K562 (cell line): ENCODE results near the gene TJP2. TPM values are rescaled to one million over a fixed set of nuclear protein-coding genes. Genes with fewer than 3 reads are reported as not detected.
A peak's percentile ranks its signal among the peaks of the same experiment; 100 is the strongest.

Source experiments
- CEBPZ ChIP-seq: fragments of 150-350 bp; IDR thresholded peaks from 2 replicates; pipeline ENCODE4 v1.6.1; 2014; ENCODE audit warnings: low read depth, mild to moderate bottlenecking, low read length, borderline replicate concordance
- E2F4 ChIP-seq: sonication (generic); formaldehyde crosslinking; IDR thresholded peaks from 2 replicates; pipeline ENCODE4 v1.8.0; 2022; ENCODE audit warnings: mild to moderate bottlenecking, low read depth, missing genetic modification reagents
- FOXJ3 ChIP-seq: sonication (generic); formaldehyde crosslinking; IDR thresholded peaks from 2 replicates; pipeline ENCODE4 v1.4.0; 2020; ENCODE audit warnings: mild to moderate bottlenecking, missing genetic modification reagents
- IFI16 ChIP-seq: fragments of 250-450 bp; sonication (Bioruptor Pico); IDR thresholded peaks from 2 replicates; pipeline ENCODE4 v2.1.2; 2022; ENCODE audit warnings: mild to moderate bottlenecking, inconsistent platforms
- MYNN ChIP-seq, 2 experiments: sonication (generic); formaldehyde crosslinking in 1 of 2; IDR thresholded peaks; 2 replicates each; pipeline versions ENCODE4 v1.5.0 to v1.6.1; 2016 to 2020; ENCODE audit warnings: antibody characterized with exemption in 1 of 2, missing genetic modification reagents in 1 of 2
- PPARD ChIP-seq: fragments of 250-450 bp; sonication (Bioruptor Pico); IDR thresholded peaks from 2 replicates; pipeline ENCODE4 v1.8.0; 2022; ENCODE audit warnings: inconsistent platforms, mild to moderate bottlenecking, moderate library complexity
- RBM25 ChIP-seq: fragments of 200-400 bp; formaldehyde crosslinking; IDR thresholded peaks from 2 replicates; pipeline ENCODE4 v1.6.1; 2018; ENCODE audit warnings: low read length, low read depth, moderate library complexity; ENCODE audit not compliant: severe bottlenecking
- SNIP1 ChIP-seq: fragments of 450-650 bp; IDR thresholded peaks from 2 replicates; pipeline ENCODE4 v1.7.1; 2017; ENCODE audit warnings: low read depth, mild to moderate bottlenecking
- SUPT5H ChIP-seq: fragments of 450-650 bp; IDR thresholded peaks from 2 replicates; pipeline ENCODE4 v1.6.1; 2016
- TSC22D4 ChIP-seq: fragments of 450-650 bp; IDR thresholded peaks from 2 replicates; pipeline ENCODE4 v1.6.1; 2016; ENCODE audit warnings: missing genetic modification characterization, missing biosample characterization, control low read depth
- ZBED1 ChIP-seq: IDR thresholded peaks from 2 replicates; pipeline ENCODE4 v1.6.1; 2014
- ZBTB7A ChIP-seq: IDR thresholded peaks from 2 replicates; pipeline ENCODE4 v1.6.1; 2011; ENCODE audit warnings: low read depth, mild to moderate bottlenecking, low read length, moderate library complexity, borderline replicate concordance; ENCODE audit not compliant: control insufficient read depth
- ZNF766 ChIP-seq: fragments of 200-800 bp; sonication (Bioruptor generic); conservative IDR thresholded peaks from 2 replicates; pipeline ENCODE4 v1.6.1; 2016; ENCODE audit warnings: missing genetic modification characterization, missing compliant biosample characterization
- ZSCAN32 ChIP-seq: fragments of 450-650 bp; formaldehyde crosslinking; IDR thresholded peaks from 2 replicates; pipeline ENCODE4 v1.4.0; 2020; ENCODE audit warnings: mild to moderate bottlenecking, moderate library complexity
- polyA plus RNA-seq, 8 experiments: library from polyadenylated mRNA; depleted of rRNA in 4 of 8; stranded (reverse) in 5 of 8; unstranded in 3 of 8; fragments of >200 nt; fragmentation: Nextera tagmentation in 2 of 8; fragmentation: Illumina TruSeq in 1 of 8; extraction: Ambion mirVana in 2 of 8; extraction: Trizol in 1 of 8; gene quantifications; 2 replicates each; pipeline versions ENCODE4 v1.2.1 to v1.2.3, GENCODE V29; 2011 to 2014; ENCODE audit warnings: inconsistent platforms in 1 of 8, missing spikeins in 1 of 8
- total RNA-seq, 7 experiments: library from RNA; depleted of rRNA in 6 of 7; stranded (reverse); fragments of >200 nt in 6 of 7; fragmentation: Illumina TruSeq in 2 of 7; extraction: Trizol in 2 of 7; gene quantifications; 2 replicates each; pipeline versions ENCODE4 v1.2.1 to v1.2.3, GENCODE V29; 2011 to 2021; ENCODE audit warnings: low replicate concordance in 1 of 7
- TF ChIP-seq, protein P1 (sequence below): fragments of 250-450 bp; sonication (Bioruptor Pico); IDR thresholded peaks from 2 replicates; pipeline ENCODE4 v1.4.0; 2020

TJP2 gene
- total and polyA plus RNA-seq, 9 of the 15 experiments (the other 6 are each of a cell fraction or from before 2014, with no cell fraction given): 4.0 to 24.1 (median 16.8) TPM

DNA sequence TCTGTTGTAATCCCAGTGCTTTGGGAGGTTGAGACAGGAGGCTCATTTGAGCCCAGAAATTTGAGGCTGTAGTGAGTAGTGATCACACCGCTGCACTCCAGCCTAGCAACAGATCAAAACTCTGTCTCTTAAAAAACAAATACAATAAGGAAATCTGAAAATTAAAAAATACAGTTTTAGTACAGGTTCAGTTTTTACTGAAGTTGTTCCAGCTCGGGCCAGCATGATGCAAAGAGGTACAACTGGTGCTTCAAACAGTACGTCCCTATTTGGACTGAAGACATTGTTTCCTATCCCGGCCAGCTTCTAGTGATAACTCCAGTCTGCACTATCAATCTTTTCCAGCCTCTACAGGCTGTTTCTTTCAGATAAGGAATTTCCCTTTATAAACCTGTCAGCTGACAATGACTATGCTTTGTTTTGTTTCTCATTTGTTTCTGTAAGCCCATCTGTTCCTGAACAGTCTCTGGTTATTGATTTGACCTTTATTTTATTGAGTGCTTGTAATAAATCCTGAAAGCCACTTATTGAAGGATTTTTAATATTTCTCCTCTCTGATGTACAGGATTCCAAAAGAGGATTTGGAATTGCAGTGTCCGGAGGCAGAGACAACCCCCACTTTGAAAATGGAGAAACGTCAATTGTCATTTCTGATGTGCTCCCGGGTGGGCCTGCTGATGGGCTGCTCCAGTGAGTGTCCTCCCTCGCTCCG lies 41.9 kb downstream of the TJP2 start (continued):
- no peak for TF ChIP-seq SNIP1
- TF ChIP-seq E2F4 (CRISPR knock-in tag): no peak
- TF ChIP-seq ZSCAN32 (CRISPR knock-in tag): 0 out of 2 replicates have a peak, but pooled peaks have one; percentile 7
- peak; percentile 94 for TF ChIP-seq ZNF766 (CRISPR knock-in tag)
- TF ChIP-seq IFI16 (CRISPR knock-in tag): no peak
- no peak for TF ChIP-seq FOXJ3
- TF ChIP-seq, protein P1, sequence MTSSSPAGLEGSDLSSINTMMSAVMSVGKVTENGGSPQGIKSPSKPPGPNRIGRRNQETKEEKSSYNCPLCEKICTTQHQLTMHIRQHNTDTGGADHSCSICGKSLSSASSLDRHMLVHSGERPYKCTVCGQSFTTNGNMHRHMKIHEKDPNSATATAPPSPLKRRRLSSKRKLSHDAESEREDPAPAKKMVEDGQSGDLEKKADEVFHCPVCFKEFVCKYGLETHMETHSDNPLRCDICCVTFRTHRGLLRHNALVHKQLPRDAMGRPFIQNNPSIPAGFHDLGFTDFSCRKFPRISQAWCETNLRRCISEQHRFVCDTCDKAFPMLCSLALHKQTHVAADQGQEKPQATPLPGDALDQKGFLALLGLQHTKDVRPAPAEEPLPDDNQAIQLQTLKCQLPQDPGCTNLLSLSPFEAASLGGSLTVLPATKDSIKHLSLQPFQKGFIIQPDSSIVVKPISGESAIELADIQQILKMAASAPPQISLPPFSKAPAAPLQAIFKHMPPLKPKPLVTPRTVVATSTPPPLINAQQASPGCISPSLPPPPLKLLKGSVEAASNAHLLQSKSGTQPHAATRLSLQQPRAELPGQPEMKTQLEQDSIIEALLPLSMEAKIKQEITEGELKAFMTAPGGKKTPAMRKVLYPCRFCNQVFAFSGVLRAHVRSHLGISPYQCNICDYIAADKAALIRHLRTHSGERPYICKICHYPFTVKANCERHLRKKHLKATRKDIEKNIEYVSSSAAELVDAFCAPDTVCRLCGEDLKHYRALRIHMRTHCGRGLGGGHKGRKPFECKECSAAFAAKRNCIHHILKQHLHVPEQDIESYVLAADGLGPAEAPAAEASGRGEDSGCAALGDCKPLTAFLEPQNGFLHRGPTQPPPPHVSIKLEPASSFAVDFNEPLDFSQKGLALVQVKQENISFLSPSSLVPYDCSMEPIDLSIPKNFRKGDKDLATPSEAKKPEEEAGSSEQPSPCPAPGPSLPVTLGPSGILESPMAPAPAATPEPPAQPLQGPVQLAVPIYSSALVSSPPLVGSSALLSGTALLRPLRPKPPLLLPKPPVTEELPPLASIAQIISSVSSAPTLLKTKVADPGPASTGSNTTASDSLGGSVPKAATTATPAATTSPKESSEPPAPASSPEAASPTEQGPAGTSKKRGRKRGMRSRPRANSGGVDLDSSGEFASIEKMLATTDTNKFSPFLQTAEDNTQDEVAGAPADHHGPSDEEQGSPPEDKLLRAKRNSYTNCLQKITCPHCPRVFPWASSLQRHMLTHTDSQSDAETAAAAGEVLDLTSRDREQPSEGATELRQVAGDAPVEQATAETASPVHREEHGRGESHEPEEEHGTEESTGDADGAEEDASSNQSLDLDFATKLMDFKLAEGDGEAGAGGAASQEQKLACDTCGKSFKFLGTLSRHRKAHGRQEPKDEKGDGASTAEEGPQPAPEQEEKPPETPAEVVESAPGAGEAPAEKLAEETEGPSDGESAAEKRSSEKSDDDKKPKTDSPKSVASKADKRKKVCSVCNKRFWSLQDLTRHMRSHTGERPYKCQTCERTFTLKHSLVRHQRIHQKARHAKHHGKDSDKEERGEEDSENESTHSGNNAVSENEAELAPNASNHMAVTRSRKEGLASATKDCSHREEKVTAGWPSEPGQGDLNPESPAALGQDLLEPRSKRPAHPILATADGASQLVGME (CRISPR knock-in tag): no peak
- no peak for TF ChIP-seq PPARD (CRISPR knock-in tag)
- peak; percentile 58 for TF ChIP-seq RBM25
- no peak for TF ChIP-seq CEBPZ
- TF ChIP-seq ZBTB7A: no peak
- no peak for TF ChIP-seq TSC22D4 (tag)
- TF ChIP-seq MYNN (IDR thresholded peaks at IDR 0.05): 0 out of 2 replicates have a peak, but pooled peaks have one; percentile 39
- TF ChIP-seq MYNN (CRISPR knock-in tag; IDR thresholded peaks at IDR 0.05): no peak
- no peak for TF ChIP-seq ZBED1
- no peak for TF ChIP-seq SUPT5H
